Stimulated activated CD4-positive, alpha-beta T cell treated with anti-CD3 and anti-CD28 coated beads, Interleukin-12 subunit alpha, Interleukin-12 subunit beta, amount 100 ng/mL, for 4 hours (primary cell): ENCODE results near the gene CCDC12.
"Not testable (repeated sequence)": the region's sequence is repeated elsewhere in the genome, so short reads cannot be mapped to it uniquely, and the experiment has no call there.

Experiments
- DNase-seq: peaks from one replicate; pipeline ENCODE4 v3.0.0-alpha.2; 2020

The CCDC12 gene

DNA sequence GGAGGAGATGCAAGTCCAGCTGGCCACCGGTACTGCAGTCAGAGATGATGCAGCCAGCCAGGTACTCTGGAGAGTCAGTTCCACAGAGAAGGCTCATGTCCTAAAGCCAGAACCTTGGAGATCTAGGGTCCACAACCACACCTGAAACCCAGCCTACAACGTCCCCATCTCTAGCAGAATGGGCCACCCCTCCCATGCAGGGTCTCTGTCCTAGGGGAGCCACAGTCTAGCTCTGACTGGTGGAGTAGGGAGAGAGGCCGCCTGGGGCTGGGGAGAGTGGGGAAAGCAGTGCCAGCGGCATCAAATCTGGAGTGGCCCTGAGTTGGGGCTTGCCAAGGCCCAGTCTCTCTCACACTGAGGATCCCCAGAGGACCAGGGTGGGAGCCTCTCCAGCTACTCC lies 55.5 kb downstream of the CCDC12 start:
- no peak for DNase-seq

DNA sequence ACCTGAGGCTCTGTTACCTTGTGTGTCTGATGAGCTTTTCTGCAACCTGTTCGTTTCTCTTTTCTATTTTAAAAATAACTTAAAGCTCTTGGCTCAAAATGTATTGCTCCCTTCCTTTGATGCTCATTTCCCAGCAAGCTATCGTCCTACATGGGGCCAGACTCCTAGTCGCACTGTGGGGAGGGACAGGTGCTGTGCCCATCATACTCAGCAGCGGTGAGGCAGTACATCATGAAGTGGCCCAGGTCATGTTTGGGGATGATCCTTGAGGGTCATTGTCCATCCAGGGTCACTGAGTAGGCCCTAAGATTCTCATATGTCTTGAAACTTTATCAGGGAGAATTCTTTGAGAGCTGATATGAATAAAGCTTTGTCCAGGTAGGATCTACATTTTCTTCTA lies 57.9 kb downstream of the CCDC12 start:
- no peak for DNase-seq

- DNase-seq: no peak
These were observed 58.3 kb downstream of the CCDC12 start for GRCh38 chr3:46918202-46918601.

- DNase-seq: no peak
These were observed 59.3 kb downstream of the CCDC12 start for GRCh38 chr3:46917257-46917656.

DNA sequence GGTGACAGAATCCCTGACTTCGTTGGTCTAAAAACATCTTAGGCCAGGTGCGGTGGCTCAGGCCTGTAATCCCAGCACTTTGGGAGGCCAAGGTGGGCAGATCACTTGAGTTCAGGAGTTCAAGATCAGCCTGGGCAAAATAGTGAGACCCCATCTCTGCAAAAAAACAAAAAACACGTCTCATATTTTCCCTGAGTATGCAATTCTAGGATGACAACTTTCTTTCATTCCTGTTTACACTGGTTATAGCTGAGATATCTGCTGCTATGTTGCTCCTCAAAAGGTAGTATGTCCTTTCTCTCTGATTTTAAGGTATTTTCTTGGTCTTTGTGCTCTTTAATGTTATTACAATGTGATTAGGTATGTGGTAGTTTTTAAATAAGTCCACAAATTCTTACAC lies 59.7 kb downstream of the CCDC12 start:
- DNase-seq: no peak

GRCh38 chr3:46916278-46916677 lies 60.3 kb downstream of the CCDC12 start:
- no peak for DNase-seq

GRCh38 chr3:46915297-46915822 lies 61.2 kb downstream of the CCDC12 start:
- no peak for DNase-seq

GRCh38 chr3:46914849-46915248 lies 61.7 kb downstream of the CCDC12 start:
- no peak for DNase-seq

DNA sequence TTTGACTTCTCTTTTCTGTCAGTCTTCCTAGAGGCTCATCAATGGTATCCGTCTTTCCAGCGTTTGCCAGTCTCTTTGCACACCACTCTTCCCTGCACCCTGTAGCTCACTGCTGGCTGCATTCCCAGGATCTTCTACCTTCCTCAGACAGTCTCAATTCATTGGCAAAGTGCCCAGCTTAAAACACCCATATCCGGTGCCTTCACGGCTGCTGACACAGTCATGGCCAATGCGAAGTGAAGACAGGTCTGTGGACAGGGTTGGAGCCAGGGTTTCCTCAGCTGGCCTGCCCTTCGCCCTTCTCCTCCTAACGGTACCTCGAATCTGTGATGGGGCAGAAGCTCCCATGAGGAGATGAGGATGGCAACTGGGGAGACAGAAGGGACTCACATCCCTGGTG lies 62.9 kb downstream of the CCDC12 start:
- no peak for DNase-seq

- DNase-seq: no peak
These were observed 63.6 kb downstream of the CCDC12 start for GRCh38 chr3:46912986-46913385.

DNA sequence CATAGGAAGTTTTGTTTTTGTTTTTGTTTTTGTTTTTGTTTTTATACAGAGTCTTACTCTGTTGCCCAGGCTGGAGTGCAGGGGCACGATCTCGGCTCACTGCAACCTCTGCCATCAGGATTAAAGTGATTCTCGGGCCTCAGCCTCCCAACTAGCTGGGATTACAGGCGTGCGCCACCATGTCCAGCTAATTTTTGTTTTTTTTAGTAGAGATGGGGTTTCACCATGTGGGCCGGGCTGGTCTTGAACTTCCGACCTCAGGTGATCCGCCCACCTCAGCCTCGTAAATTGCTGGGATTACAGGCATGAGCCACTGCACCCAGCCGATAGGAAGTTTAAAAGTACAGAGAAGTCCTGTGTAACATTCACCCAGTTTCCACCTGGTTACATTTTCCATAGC lies 65.6 kb downstream of the CCDC12 start:
- DNase-seq: not testable (repeated sequence)

GRCh38 chr3:46910166-46910760 lies 66.3 kb downstream of the CCDC12 start:
- DNase-seq: no peak

GRCh38 chr3:46909535-46910161 lies 66.9 kb downstream of the CCDC12 start:
- peak; percentile 71 for DNase-seq

DNA sequence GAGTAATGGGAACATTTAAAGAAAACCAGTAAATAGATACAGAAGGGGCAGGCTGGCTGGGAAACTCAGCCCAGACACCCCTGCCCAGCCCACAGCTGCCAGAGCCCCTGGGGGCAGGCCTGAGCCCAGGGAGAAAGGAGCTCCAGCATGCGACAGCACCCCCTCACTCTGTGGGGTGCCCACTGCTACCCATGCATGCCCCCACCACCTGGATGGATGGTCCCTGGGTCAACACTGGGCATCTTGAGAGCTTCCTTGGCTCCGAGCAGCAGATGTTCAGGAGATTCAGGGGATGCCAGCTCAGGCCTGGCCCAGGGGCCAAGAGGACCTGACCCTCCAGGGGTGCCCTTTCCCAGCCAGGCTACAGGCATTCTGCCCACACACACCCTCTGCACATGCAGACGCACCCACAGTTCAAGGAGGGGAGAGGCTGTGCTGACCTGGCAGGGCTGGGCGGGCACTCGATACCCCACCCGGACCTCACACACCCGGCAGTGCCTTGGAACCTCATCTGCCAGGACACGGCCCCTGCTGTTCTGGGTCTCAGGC lies 67.5 kb downstream of the CCDC12 start:
- no peak for DNase-seq

DNA sequence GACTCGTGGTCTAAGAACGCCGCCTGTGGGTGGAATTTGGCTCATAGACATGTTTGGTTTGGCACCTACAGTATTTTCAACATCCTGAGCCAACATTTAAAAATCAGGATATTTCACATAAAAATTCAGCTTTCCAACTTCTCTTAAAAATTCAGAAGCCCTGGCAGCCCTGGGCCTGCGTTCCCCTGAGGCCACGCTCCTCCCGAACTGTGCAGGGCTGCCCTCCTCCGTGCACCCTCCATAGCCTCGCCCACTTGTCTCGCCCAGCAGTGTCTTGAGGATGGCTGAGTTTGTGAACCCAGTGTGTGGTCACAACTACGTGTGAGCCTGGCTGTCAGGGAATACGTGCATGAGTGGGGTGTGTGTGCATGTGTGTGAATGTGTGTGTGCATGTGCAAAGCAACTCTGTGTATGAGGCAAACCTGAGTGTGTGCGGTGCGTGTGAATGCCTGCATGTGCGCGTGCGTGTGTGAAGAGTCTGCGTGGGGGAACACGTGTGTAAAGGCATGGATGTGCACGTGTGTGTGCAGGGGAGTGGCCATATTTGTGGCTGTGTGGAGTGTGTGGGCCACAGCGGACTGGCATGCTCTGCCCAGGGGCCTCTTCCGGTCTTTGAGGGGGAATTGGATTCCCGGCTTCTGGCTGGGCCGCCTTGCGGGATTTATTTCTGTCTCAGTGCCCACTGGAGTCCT lies 68.1 kb downstream of the CCDC12 start:
- DNase-seq: no peak

DNA sequence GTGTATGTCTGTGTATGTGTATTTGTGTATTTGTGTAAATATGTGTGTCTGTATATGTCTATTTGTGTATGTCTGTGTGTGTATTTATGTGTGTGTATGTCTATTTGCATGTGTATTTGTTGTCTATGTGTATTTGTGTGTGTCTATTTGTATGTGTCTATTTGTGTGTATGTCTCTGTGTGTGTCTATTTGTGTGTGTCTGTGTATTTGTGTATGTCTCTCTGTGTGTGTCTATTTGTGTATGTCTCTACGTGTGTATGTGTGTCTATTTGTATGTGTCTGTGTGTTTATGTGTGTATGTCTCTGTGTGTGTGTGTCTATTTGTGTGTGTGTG lies 68.6 kb downstream of the CCDC12 start:
- no peak for DNase-seq

GRCh38 chr3:46907271-46907670 lies 69.3 kb downstream of the CCDC12 start:
- DNase-seq: no peak

GRCh38 chr3:46906471-46907058 lies 70.0 kb downstream of the CCDC12 start:
- no peak for DNase-seq

GRCh38 chr3:46905661-46906451 lies 70.7 kb downstream of the CCDC12 start:
- DNase-seq: no peak

DNA sequence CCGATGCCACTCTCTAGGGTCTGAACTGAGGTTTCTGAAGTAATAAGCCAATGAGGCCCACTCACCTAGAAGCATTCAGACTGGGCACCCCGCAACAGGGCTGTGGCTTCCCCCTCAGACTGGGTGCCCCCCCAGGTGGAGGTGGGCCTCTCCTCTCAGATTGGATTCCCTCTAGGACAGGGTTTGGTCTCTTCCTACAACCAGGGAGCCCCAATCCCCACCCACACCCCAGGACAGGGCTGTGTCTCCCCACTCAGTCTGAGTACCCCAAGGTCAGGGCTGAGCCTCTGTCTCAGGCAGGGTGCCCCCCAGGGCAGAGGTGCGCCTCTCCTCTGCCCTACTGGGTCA lies 71.4 kb downstream of the CCDC12 start:
- no peak for DNase-seq

- DNase-seq: no peak
These were observed 72.0 kb downstream of the CCDC12 start for GRCh38 chr3:46904303-46905212.
